ENCODE data around the gene MAP1B. TPM values are rescaled to one million over a fixed set of nuclear protein-coding genes. Genes with fewer than 3 reads are reported as not detected.

The MAP1B gene
- total and polyA plus RNA-seq, 10 of the 15 experiments (the other 5 are each of a cell fraction or from before 2014, with no cell fraction given): 0.02 to 0.81 (median 0.06) TPM; not detected in 1

GRCh38 chr5:72065751-72066255, 41.5 kb upstream of the MAP1B start:
- no peak overlapping the region for H3K9ac ChIP-seq (ENCODE audit: control insufficient read depth, insufficient read depth, low read length)
- H3K4me3 ChIP-seq: no peak overlapping the region
- no peaks in the 10 kb centered on the region for H3K27me3 ChIP-seq (replicated peaks in 1 of 2; ENCODE audit: control insufficient read depth in 2 of 2, insufficient read depth in 2 of 2, low read length in 1 of 2)
- ATAC-seq (no peak), FAIRE-seq (no peak), DNase-seq (ENCODE audit: low read depth, low spot score) (no peak)
- no peaks in the 10 kb centered on the region for H3K9me3 ChIP-seq (replicated peaks; ENCODE audit: control insufficient read depth, insufficient read depth, low read length)
- H2AFZ ChIP-seq (ENCODE audit: control insufficient read depth, low read depth, low read length): no peak overlapping the region
- ChIA-PET RAD21 (ENCODE audit: unreplicated experiment) (no interaction called here), POLR2A (interaction anchor here (0.5 kb wide), 1 partner anchor 142 kb away, joined by 5 read pairs; no protein-coding TSS in a partner anchor), SMC1A (ENCODE audit: uncharacterized antibody, unreplicated experiment) (no interaction called here), CTCF (no interaction called here)
- H3K36me3 ChIP-seq (ENCODE audit: control insufficient read depth in 2 of 2, insufficient read depth in 2 of 2, low read length in 1 of 2): no peaks in the 10 kb centered on the region
- TF ChIP-seq HDAC2 (IDR thresholded peaks at IDR 0.05) (no peak), IRF4 (IDR thresholded peaks at IDR 0.05; ENCODE audit: low read depth, low read length) (no peak), SUPT20H (IDR thresholded peaks at IDR 0.05; ENCODE audit: borderline replicate concordance, control insufficient read depth, low read depth, low read length) (no peak), NFYB (IDR thresholded peaks at IDR 0.05; ENCODE audit: insufficient read depth, low read depth, low read length) (no peak), SMC3 (IDR thresholded peaks at IDR 0.05; ENCODE audit: borderline replicate concordance, low read length) (no peak), ATF7 (IDR thresholded peaks at IDR 0.05; ENCODE audit: low read depth) (no peak), ELK1 (IDR thresholded peaks at IDR 0.05; ENCODE audit: low read depth, low read length) (no peak), CREB1 (IDR thresholded peaks at IDR 0.05; ENCODE audit: low read depth) (no peak), SP1 (IDR thresholded peaks at IDR 0.05; ENCODE audit: low read depth, low read length) (no peak), TCF12 (IDR thresholded peaks at IDR 0.05; ENCODE audit: low read depth, low read length) (no peak), POLR2AphosphoS2 (IDR thresholded peaks at IDR 0.05; ENCODE audit: low read depth, low read length) (no peak), FOS (IDR thresholded peaks at IDR 0.05; ENCODE audit: borderline replicate concordance, extremely low read depth, insufficient read length) (no peak), BCL3 (IDR thresholded peaks at IDR 0.05; ENCODE audit: borderline replicate concordance, insufficient read depth, low read depth, low read length, poor library complexity, severe bottlenecking) (no peak)
- H3K4me1 ChIP-seq (ENCODE audit: control insufficient read depth, insufficient read depth, low read length): no peaks in the 10 kb centered on the region
- 14% methylated on average over 4 of the region's 4 CpGs for WGBS (ENCODE audit: insufficient coverage, insufficient replicate concordance, low lambda C conversion rate, missing lambda C conversion rate)
- intact Hi-C loops (cut with micrococcal nuclease; ENCODE audit: unreplicated experiment) (no loop called here), in situ Hi-C loops (cut with MboI) (no loop called here)
- no peak overlapping the region for H3K4me2 ChIP-seq (ENCODE audit: control insufficient read depth, insufficient read depth)
- H3K27ac ChIP-seq (ENCODE audit: control insufficient read depth, insufficient read depth): no peak overlapping the region
- H3K79me2 ChIP-seq (ENCODE audit: control insufficient read depth, insufficient read depth, low read length): no peaks in the 10 kb centered on the region
- H4K20me1 ChIP-seq (ENCODE audit: control insufficient read depth, insufficient read depth): no peaks in the 10 kb centered on the region
- BruUV-seq (replicated peaks): no TSS peak

Measured in GM12878 (cell line).